Measurements from ENCODE around the gene ADARB2. TPM values are rescaled to one million over a fixed set of nuclear protein-coding genes. Genes with fewer than 3 reads are reported as not detected.

The ADARB2 gene
- total and polyA plus RNA-seq, 10 of the 15 experiments (the other 5 are each of a cell fraction or from before 2014, with no cell fraction given), result 0.02 to 4.1 (median 0.76) TPM

- TF ChIP-seq, protein P1, sequence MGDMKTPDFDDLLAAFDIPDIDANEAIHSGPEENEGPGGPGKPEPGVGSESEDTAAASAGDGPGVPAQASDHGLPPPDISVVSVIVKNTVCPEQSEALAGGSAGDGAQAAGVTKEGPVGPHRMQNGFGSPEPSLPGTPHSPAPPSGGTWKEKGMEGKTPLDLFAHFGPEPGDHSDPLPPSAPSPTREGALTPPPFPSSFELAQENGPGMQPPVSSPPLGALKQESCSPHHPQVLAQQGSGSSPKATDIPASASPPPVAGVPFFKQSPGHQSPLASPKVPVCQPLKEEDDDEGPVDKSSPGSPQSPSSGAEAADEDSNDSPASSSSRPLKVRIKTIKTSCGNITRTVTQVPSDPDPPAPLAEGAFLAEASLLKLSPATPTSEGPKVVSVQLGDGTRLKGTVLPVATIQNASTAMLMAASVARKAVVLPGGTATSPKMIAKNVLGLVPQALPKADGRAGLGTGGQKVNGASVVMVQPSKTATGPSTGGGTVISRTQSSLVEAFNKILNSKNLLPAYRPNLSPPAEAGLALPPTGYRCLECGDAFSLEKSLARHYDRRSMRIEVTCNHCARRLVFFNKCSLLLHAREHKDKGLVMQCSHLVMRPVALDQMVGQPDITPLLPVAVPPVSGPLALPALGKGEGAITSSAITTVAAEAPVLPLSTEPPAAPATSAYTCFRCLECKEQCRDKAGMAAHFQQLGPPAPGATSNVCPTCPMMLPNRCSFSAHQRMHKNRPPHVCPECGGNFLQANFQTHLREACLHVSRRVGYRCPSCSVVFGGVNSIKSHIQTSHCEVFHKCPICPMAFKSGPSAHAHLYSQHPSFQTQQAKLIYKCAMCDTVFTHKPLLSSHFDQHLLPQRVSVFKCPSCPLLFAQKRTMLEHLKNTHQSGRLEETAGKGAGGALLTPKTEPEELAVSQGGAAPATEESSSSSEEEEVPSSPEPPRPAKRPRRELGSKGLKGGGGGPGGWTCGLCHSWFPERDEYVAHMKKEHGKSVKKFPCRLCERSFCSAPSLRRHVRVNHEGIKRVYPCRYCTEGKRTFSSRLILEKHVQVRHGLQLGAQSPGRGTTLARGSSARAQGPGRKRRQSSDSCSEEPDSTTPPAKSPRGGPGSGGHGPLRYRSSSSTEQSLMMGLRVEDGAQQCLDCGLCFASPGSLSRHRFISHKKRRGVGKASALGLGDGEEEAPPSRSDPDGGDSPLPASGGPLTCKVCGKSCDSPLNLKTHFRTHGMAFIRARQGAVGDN (IDR thresholded peaks at IDR 0.05), result no peak
- TF ChIP-seq, protein P2, sequence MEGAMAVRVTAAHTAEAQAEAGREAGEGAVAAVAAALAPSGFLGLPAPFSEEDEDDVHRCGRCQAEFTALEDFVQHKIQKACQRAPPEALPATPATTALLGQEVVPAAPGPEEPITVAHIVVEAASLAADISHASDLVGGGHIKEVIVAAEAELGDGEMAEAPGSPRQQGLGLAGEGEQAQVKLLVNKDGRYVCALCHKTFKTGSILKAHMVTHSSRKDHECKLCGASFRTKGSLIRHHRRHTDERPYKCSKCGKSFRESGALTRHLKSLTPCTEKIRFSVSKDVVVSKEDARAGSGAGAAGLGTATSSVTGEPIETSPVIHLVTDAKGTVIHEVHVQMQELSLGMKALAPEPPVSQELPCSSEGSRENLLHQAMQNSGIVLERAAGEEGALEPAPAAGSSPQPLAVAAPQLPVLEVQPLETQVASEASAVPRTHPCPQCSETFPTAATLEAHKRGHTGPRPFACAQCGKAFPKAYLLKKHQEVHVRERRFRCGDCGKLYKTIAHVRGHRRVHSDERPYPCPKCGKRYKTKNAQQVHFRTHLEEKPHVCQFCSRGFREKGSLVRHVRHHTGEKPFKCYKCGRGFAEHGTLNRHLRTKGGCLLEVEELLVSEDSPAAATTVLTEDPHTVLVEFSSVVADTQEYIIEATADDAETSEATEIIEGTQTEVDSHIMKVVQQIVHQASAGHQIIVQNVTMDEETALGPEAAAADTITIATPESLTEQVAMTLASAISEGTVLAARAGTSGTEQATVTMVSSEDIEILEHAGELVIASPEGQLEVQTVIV (IDR thresholded peaks at IDR 0.05; ENCODE audit: borderline replicate concordance, partially characterized antibody), result no peak
- TF ChIP-seq SRF (IDR thresholded peaks at IDR 0.05; ENCODE audit: low read depth in 2 of 2, low read length in 2 of 2), result no peak
These were observed 91.0 kb downstream of the ADARB2 start (continued) for GRCh38 chr10:1646332-1646731.

DNA sequence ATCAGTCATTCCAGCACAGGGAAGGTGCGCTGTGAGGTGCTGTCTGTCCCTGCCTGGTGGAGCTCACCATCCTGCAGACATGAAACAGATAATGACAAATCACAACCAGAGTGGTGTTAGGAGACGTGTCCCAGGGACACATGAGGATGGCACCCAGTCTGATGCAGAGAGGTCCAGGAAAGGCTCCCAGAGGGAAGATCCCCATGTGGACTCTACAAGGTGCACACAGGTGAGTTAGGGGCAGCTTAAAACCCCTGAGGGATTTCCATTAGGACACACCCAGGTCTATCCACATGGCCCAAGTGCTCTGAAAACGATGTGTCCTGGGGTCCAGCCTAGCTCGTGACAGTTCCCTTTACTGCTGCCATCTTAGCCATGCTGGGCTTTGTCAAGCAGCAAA lies 91.4 kb downstream of the ADARB2 start:
- in situ Hi-C loops (cut with MboI) (no loop called here), intact Hi-C loops (cut with micrococcal nuclease; ENCODE audit: unreplicated experiment) (no loop called here)
- no TSS peak for BruUV-seq (replicated peaks)
- Histone ChIP-seq H2AFZ (ENCODE audit: control insufficient read depth, low read depth, low read length) (no peak overlapping the region), H3K4me3 (no peak overlapping the region), H3K27me3 (replicated peaks in 1 of 2; ENCODE audit: control insufficient read depth in 2 of 2, insufficient read depth in 2 of 2, low read length in 1 of 2) (no peaks in the 10 kb centered on the region), H3K36me3 (ENCODE audit: control insufficient read depth in 2 of 2, insufficient read depth in 2 of 2, low read length in 1 of 2) (no peaks in the 10 kb centered on the region), H3K4me1 (ENCODE audit: control insufficient read depth, insufficient read depth, low read length) (peaks cover 10% of the 10 kb centered on the region), H4K20me1 (ENCODE audit: control insufficient read depth, insufficient read depth) (no peaks in the 10 kb centered on the region), H3K9ac (ENCODE audit: control insufficient read depth, insufficient read depth, low read length) (no peak overlapping the region), H3K9me3 (replicated peaks; ENCODE audit: control insufficient read depth, insufficient read depth, low read length) (no peaks in the 10 kb centered on the region), H3K27ac (ENCODE audit: control insufficient read depth, insufficient read depth) (no peak overlapping the region), H3K79me2 (ENCODE audit: control insufficient read depth, insufficient read depth, low read length) (no peaks in the 10 kb centered on the region), H3K4me2 (ENCODE audit: control insufficient read depth, insufficient read depth) (no peak overlapping the region)
- RAD21 ChIA-PET (ENCODE audit: unreplicated experiment), result no interaction called here
- CTCF ChIA-PET, result interaction anchor here (0.7 kb wide), 1 partner anchor 223 kb away, joined by 5 read pairs; no protein-coding TSS in a partner anchor
- 4% methylated on average over 4 of the region's 4 CpGs for WGBS (ENCODE audit: insufficient coverage, insufficient replicate concordance, low lambda C conversion rate, missing lambda C conversion rate)
- POLR2A ChIA-PET, result no interaction called here
- SMC1A ChIA-PET (ENCODE audit: uncharacterized antibody, unreplicated experiment), result interaction anchor here (1.2 kb wide), 1 partner anchor 10 kb away, joined by 3 read pairs; no protein-coding TSS in a partner anchor
- FAIRE-seq (no peak), DNase-seq (ENCODE audit: low read depth, low spot score) (no peak), ATAC-seq (no peak)
- TF ChIP-seq, protein P3, sequence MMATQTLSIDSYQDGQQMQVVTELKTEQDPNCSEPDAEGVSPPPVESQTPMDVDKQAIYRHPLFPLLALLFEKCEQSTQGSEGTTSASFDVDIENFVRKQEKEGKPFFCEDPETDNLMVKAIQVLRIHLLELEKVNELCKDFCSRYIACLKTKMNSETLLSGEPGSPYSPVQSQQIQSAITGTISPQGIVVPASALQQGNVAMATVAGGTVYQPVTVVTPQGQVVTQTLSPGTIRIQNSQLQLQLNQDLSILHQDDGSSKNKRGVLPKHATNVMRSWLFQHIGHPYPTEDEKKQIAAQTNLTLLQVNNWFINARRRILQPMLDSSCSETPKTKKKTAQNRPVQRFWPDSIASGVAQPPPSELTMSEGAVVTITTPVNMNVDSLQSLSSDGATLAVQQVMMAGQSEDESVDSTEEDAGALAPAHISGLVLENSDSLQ (IDR thresholded peaks at IDR 0.05), result no peak
- TF ChIP-seq PML (IDR thresholded peaks at IDR 0.05; ENCODE audit: low read length) (no peak), ZBED1 (IDR thresholded peaks at IDR 0.05; ENCODE audit: borderline replicate concordance) (no peak), USF2 (IDR thresholded peaks at IDR 0.05; ENCODE audit: borderline replicate concordance, low read depth, low read length) (no peak), CHD1 (IDR thresholded peaks at IDR 0.05; ENCODE audit: low read depth, low read length) (no peak)
- TF ChIP-seq, protein P4, sequence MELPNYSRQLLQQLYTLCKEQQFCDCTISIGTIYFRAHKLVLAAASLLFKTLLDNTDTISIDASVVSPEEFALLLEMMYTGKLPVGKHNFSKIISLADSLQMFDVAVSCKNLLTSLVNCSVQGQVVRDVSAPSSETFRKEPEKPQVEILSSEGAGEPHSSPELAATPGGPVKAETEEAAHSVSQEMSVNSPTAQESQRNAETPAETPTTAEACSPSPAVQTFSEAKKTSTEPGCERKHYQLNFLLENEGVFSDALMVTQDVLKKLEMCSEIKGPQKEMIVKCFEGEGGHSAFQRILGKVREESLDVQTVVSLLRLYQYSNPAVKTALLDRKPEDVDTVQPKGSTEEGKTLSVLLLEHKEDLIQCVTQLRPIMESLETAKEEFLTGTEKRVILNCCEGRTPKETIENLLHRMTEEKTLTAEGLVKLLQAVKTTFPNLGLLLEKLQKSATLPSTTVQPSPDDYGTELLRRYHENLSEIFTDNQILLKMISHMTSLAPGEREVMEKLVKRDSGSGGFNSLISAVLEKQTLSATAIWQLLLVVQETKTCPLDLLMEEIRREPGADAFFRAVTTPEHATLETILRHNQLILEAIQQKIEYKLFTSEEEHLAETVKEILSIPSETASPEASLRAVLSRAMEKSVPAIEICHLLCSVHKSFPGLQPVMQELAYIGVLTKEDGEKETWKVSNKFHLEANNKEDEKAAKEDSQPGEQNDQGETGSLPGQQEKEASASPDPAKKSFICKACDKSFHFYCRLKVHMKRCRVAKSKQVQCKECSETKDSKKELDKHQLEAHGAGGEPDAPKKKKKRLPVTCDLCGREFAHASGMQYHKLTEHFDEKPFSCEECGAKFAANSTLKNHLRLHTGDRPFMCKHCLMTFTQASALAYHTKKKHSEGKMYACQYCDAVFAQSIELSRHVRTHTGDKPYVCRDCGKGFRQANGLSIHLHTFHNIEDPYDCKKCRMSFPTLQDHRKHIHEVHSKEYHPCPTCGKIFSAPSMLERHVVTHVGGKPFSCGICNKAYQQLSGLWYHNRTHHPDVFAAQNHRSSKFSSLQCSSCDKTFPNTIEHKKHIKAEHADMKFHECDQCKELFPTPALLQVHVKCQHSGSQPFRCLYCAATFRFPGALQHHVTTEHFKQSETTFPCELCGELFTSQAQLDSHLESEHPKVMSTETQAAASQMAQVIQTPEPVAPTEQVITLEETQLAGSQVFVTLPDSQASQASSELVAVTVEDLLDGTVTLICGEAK (IDR thresholded peaks at IDR 0.05; ENCODE audit: borderline replicate concordance), result no peak

All from GM12878 (cell line).